Immature natural killer cell (primary cell): ENCODE data around the gene TXNRD1. TPM values are rescaled to one million over a fixed set of nuclear protein-coding genes. Genes with fewer than 3 reads are reported as not detected.
"Not testable (repeated sequence)": the region's sequence is repeated elsewhere in the genome, so short reads cannot be mapped to it uniquely, and the experiment has no call there.

ENCODE experiments used
- DNase-seq, 3 donors: peaks; one replicate each; pipeline ENCODE4 v3.0.0; 2022; ENCODE audit warnings: mixed read lengths in 1 of 3
- H3K27ac Mint-ChIP-seq, 6 donors: one replicate each; pipeline ENCODE4 v1.8.0; 2020; ENCODE audit warnings: mixed read lengths in 6 of 6, mild to moderate bottlenecking in 5 of 6, inconsistent platforms in 4 of 6, moderate library complexity in 3 of 6
- H3K27me3 Mint-ChIP-seq, 3 donors: one replicate each; pipeline ENCODE4 v1.8.0; 2020 to 2021; ENCODE audit warnings: low read depth in 3 of 3, mild to moderate bottlenecking in 3 of 3, mixed read lengths in 3 of 3, moderate library complexity in 3 of 3, inconsistent platforms in 1 of 3
- H3K36me3 Mint-ChIP-seq, 3 donors: one replicate each; pipeline ENCODE4 v1.8.0; 2020; ENCODE audit warnings: mixed read lengths in 3 of 3, inconsistent platforms in 2 of 3, mild to moderate bottlenecking in 2 of 3
- H3K4me1 Mint-ChIP-seq, 2 donors: one replicate each; pipeline ENCODE4 v1.8.0; 2020; ENCODE audit warnings: inconsistent platforms in 2 of 2, mild to moderate bottlenecking in 2 of 2, mixed read lengths in 2 of 2, moderate library complexity in 1 of 2
- H3K4me3 Mint-ChIP-seq, 5 donors: one replicate each; pipeline ENCODE4 v1.8.0; 2020; ENCODE audit warnings: mild to moderate bottlenecking in 5 of 5, mixed read lengths in 5 of 5, inconsistent platforms in 3 of 5, moderate library complexity in 3 of 5
- H3K9me3 Mint-ChIP-seq, 6 donors: one replicate each; pipeline ENCODE4 v1.8.0; 2020; ENCODE audit warnings: mild to moderate bottlenecking in 6 of 6, mixed read lengths in 6 of 6, inconsistent platforms in 4 of 6, moderate library complexity in 3 of 6
- polyA plus RNA-seq, 3 donors: library from polyadenylated mRNA; unstranded; fragments of 300-500 nt; fragmentation: Illumina TruSeq; gene quantifications; one replicate each; pipeline ENCODE4 v1.2.3, GENCODE V29; 2021

Gene TXNRD1
- polyA plus RNA-seq, 3 donors from 2014 or later: 30.4 to 53.7 (median 51.0) TPM

- Mint-ChIP-seq H3K27ac (no peak overlapping the region), H3K4me1 (no peaks in the 10 kb centered on the region), H3K36me3 (no peaks in the 10 kb centered on the region), H3K4me3 (no peak overlapping the region), H3K9me3 (no peaks in the 10 kb centered on the region), H3K27me3 (peaks cover 0 to 6% (median 2%) of the 10 kb centered on the region in 3 donors)
- no peak for DNase-seq
Observed at GRCh38 chr12:104263580-104264358, 48.2 kb downstream of the TXNRD1 start.

GRCh38 chr12:104265436-104265835, 49.9 kb downstream of the TXNRD1 start:
- H3K4me3 Mint-ChIP-seq, DNase-seq: not testable (repeated sequence)

GRCh38 chr12:104272938-104273337, 57.4 kb downstream of the TXNRD1 start:
- no peaks in the 10 kb centered on the region for H3K36me3 Mint-ChIP-seq
- peaks cover 0 to 3% (median 2%) of the 10 kb centered on the region in 3 donors for H3K27me3 Mint-ChIP-seq
- peaks cover 6 to 9% of the 10 kb centered on the region in 2 donors for H3K4me1 Mint-ChIP-seq
- H3K27ac Mint-ChIP-seq: no peak overlapping the region
- H3K9me3 Mint-ChIP-seq: no peaks in the 10 kb centered on the region
- DNase-seq: no peak
- no peak overlapping the region for H3K4me3 Mint-ChIP-seq

More at GRCh38 chr12:104265436-104265835, 49.9 kb downstream of the TXNRD1 start:
- H3K36me3 Mint-ChIP-seq, H3K27ac Mint-ChIP-seq, H3K9me3 Mint-ChIP-seq, H3K4me1 Mint-ChIP-seq, H3K27me3 Mint-ChIP-seq: not testable (repeated sequence)

GRCh38 chr12:104273503-104273902, 57.9 kb downstream of the TXNRD1 start:
- DNase-seq: no peak
- Mint-ChIP-seq H3K27ac (no peak overlapping the region), H3K4me1 (peaks cover 6 to 9% of the 10 kb centered on the region in 2 donors), H3K27me3 (peaks cover 0 to 3% (median 2%) of the 10 kb centered on the region in 3 donors), H3K9me3 (no peaks in the 10 kb centered on the region), H3K4me3 (no peak overlapping the region), H3K36me3 (no peaks in the 10 kb centered on the region)

- H3K4me3 Mint-ChIP-seq: no peak overlapping the region
- peaks cover 6 to 9% of the 10 kb centered on the region in 2 donors for H3K4me1 Mint-ChIP-seq
- no peak for DNase-seq
- no peak overlapping the region for H3K27ac Mint-ChIP-seq
- H3K36me3 Mint-ChIP-seq: no peaks in the 10 kb centered on the region
- H3K9me3 Mint-ChIP-seq: no peaks in the 10 kb centered on the region
- no peaks in the 10 kb centered on the region for H3K27me3 Mint-ChIP-seq
Observed at GRCh38 chr12:104274811-104275210, 59.2 kb downstream of the TXNRD1 start.

GRCh38 chr12:104275689-104276088, 60.1 kb downstream of the TXNRD1 start:
- Mint-ChIP-seq H3K4me1 (peaks cover 6 to 9% of the 10 kb centered on the region in 2 donors), H3K27me3 (no peaks in the 10 kb centered on the region), H3K9me3 (no peaks in the 10 kb centered on the region), H3K4me3 (peak overlapping the region in 3 of 5 donors; percentile 29 to 59 (median 30)), H3K27ac (peak overlapping the region in 1 of 6 donors; percentile 63), H3K36me3 (no peaks in the 10 kb centered on the region)
- no peak for DNase-seq

GRCh38 chr12:104276273-104277131, 60.9 kb downstream of the TXNRD1 start:
- Mint-ChIP-seq H3K27me3 (no peaks in the 10 kb centered on the region), H3K4me1 (peaks cover 6 to 9% of the 10 kb centered on the region in 2 donors), H3K27ac (peak overlapping the region in 2 of 6 donors; percentile 34 to 63), H3K4me3 (peak overlapping the region; percentile 29 to 67 (median 39)), H3K36me3 (no peaks in the 10 kb centered on the region), H3K9me3 (no peaks in the 10 kb centered on the region)
- DNase-seq: no peak

- H3K4me1 Mint-ChIP-seq: peaks cover 6 to 9% of the 10 kb centered on the region in 2 donors
- DNase-seq: no peak
- no peak overlapping the region for H3K27ac Mint-ChIP-seq
- no peaks in the 10 kb centered on the region for H3K9me3 Mint-ChIP-seq
- H3K36me3 Mint-ChIP-seq: no peaks in the 10 kb centered on the region
- H3K27me3 Mint-ChIP-seq: peaks cover 0 to 2% (median under 1%) of the 10 kb centered on the region in 3 donors
- H3K4me3 Mint-ChIP-seq: no peak overlapping the region
Observed at GRCh38 chr12:104279164-104279563, 63.6 kb downstream of the TXNRD1 start.

GRCh38 chr12:104280111-104280510, 64.5 kb downstream of the TXNRD1 start:
- no peak overlapping the region for H3K27ac Mint-ChIP-seq
- H3K4me1 Mint-ChIP-seq: peaks cover 6 to 9% of the 10 kb centered on the region in 2 donors
- no peaks in the 10 kb centered on the region for H3K9me3 Mint-ChIP-seq
- no peak for DNase-seq
- peaks cover 0 to 2% (median 1%) of the 10 kb centered on the region in 3 donors for H3K27me3 Mint-ChIP-seq
- H3K36me3 Mint-ChIP-seq: no peaks in the 10 kb centered on the region
- no peak overlapping the region for H3K4me3 Mint-ChIP-seq

- no peak overlapping the region for H3K4me3 Mint-ChIP-seq
- peaks cover 0 to 2% (median 1%) of the 10 kb centered on the region in 3 donors for H3K27me3 Mint-ChIP-seq
- DNase-seq: no peak
- no peak overlapping the region for H3K27ac Mint-ChIP-seq
- peaks cover 7 to 9% of the 10 kb centered on the region in 2 donors for H3K4me1 Mint-ChIP-seq
- H3K9me3 Mint-ChIP-seq: no peaks in the 10 kb centered on the region
- H3K36me3 Mint-ChIP-seq: no peaks in the 10 kb centered on the region
Observed at GRCh38 chr12:104280717-104281458, 65.3 kb downstream of the TXNRD1 start.

- Mint-ChIP-seq H3K27me3 (peaks cover 0 to 3% (median 1%) of the 10 kb centered on the region in 3 donors), H3K4me3 (no peak overlapping the region), H3K9me3 (no peaks in the 10 kb centered on the region), H3K4me1 (peaks cover 9 to 10% of the 10 kb centered on the region in 2 donors), H3K27ac (no peak overlapping the region), H3K36me3 (no peaks in the 10 kb centered on the region)
- no peak for DNase-seq
Observed at GRCh38 chr12:104281636-104282035, 66.1 kb downstream of the TXNRD1 start.

GRCh38 chr12:104282109-104282508, 66.5 kb downstream of the TXNRD1 start:
- Mint-ChIP-seq H3K9me3 (no peaks in the 10 kb centered on the region), H3K4me3 (no peak overlapping the region), H3K27ac (peak overlapping the region in 1 of 6 donors; percentile 15), H3K4me1 (peaks cover 14 to 15% of the 10 kb centered on the region in 2 donors), H3K36me3 (no peaks in the 10 kb centered on the region), H3K27me3 (peaks cover 4 to 8% (median 5%) of the 10 kb centered on the region in 3 donors)
- no peak for DNase-seq

- peak overlapping the region; percentile 94 to 99 (median 96) for H3K27ac Mint-ChIP-seq
- H3K9me3 Mint-ChIP-seq: no peaks in the 10 kb centered on the region
- peaks cover 40 to 42% of the 10 kb centered on the region in 2 donors for H3K4me1 Mint-ChIP-seq
- H3K36me3 Mint-ChIP-seq: no peaks in the 10 kb centered on the region
- peaks cover 6 to 12% (median 9%) of the 10 kb centered on the region in 3 donors for H3K27me3 Mint-ChIP-seq
- no peak for DNase-seq
- peak overlapping the region in 3 of 5 donors; percentile 94 to 98 (median 96) for H3K4me3 Mint-ChIP-seq
Observed at GRCh38 chr12:104285740-104286515, 70.3 kb downstream of the TXNRD1 start.
